ENCODE measurements around the gene GPC6. TPM values are rescaled to one million over a fixed set of nuclear protein-coding genes. Genes with fewer than 3 reads are reported as not detected.

The GPC6 gene
- total RNA-seq, 1 donor from 2014 or later, result not detected

DNA sequence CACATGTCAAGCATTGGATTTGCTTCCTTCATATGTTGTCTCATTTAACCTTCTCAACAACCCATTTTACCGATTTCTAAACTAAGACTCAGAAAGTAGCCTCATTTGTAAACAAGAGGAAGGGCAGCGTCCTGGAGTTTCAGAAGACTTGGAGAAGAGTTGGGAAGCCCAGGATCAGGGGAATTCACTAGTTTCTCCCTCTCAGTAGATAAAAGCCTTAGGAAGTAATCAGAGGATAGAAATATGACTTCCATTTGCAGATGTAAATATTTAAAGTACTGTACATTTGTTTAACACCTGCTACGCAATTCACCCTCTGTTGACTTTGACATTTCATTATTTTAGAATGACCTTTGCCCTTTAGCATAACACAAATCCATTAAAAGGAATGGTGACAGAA is 1036.4 kb downstream of the GPC6 start:
- H3K27me3 Mint-ChIP-seq (ENCODE audit: insufficient read depth), result no peaks in the 10 kb centered on the region
- no peaks in the 10 kb centered on the region for H3K36me3 Mint-ChIP-seq (ENCODE audit: low read depth)
- no peaks in the 10 kb centered on the region for H3K4me1 Mint-ChIP-seq (ENCODE audit: low read depth)
- no peak overlapping the region for H3K4me3 Mint-ChIP-seq
- no peaks in the 10 kb centered on the region for H3K9me3 Mint-ChIP-seq
- DNase-seq (ENCODE audit: low spot score), result no peak
- no peak overlapping the region for H3K27ac Mint-ChIP-seq
- intact Hi-C loops (cut with micrococcal nuclease), result no loop called here

DNA sequence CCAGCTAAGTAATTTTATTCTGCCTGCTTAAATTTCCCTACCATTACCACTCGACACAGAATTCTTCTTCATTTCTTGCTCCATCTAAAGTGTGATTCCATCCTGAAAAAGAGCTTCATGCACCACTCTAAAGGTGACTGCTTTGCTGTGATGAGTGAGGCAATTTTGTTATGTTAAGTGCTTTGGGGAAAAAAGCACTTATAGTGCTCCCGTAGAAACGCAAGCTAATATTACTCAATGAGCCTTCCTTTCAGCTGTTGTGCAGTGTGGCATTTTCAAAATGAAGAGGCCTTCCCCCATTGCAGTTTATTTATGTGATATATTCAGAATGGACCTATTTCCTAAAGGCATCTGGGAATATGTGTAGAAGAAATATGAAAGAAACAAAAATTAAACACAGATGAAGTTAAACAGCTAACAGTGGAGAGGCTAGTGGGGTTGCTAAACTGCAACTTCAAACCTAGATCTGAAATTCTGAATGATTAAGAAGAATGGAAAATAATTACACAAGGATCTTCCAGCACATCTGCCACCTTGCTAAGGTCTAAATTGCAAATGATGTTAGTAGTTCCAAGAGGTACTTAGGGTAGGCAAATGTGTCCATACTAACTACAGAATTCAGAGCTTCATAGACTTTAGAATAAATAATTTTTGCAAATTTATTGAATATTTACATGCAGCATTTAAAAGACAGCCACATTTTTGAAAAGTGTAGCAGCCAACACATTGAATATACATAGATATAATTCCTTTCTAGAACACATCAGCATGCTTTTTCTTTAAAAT is 1041.2 kb downstream of the GPC6 start:
- Mint-ChIP-seq H3K27ac (no peak overlapping the region), H3K4me1 (ENCODE audit: low read depth) (peaks cover 5% of the 10 kb centered on the region), H3K36me3 (ENCODE audit: low read depth) (no peaks in the 10 kb centered on the region), H3K9me3 (no peaks in the 10 kb centered on the region), H3K4me3 (no peak overlapping the region), H3K27me3 (ENCODE audit: insufficient read depth) (no peaks in the 10 kb centered on the region)
- DNase-seq (ENCODE audit: low spot score), result no peak
- intact Hi-C loops (cut with micrococcal nuclease), result no loop called here

DNA sequence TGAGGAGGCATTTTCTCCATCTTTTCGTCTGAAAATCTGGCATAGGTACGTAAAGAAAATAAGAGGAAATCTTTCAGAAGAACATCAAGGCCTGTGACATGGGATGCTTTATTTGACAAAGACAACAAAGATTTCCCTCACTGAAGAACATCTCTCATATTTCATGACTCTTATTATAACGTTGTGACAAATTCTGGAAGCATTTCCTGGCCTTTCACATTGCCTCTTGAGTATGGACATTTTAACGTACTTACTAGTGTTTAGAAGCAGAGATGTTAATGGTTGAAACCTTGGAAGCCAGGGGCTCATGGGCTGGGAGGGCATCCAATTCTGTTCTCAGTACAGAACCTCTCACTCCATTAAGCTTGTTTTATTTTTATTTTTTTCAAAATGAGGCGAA is 1042.1 kb downstream of the GPC6 start:
- Mint-ChIP-seq H3K9me3 (no peaks in the 10 kb centered on the region), H3K4me1 (ENCODE audit: low read depth) (peaks cover 5% of the 10 kb centered on the region), H3K27me3 (ENCODE audit: insufficient read depth) (peaks cover 5% of the 10 kb centered on the region), H3K4me3 (no peak overlapping the region), H3K36me3 (ENCODE audit: low read depth) (no peaks in the 10 kb centered on the region), H3K27ac (no peak overlapping the region)
- intact Hi-C loops (cut with micrococcal nuclease), result no loop called here
- DNase-seq (ENCODE audit: low spot score), result no peak

DNA sequence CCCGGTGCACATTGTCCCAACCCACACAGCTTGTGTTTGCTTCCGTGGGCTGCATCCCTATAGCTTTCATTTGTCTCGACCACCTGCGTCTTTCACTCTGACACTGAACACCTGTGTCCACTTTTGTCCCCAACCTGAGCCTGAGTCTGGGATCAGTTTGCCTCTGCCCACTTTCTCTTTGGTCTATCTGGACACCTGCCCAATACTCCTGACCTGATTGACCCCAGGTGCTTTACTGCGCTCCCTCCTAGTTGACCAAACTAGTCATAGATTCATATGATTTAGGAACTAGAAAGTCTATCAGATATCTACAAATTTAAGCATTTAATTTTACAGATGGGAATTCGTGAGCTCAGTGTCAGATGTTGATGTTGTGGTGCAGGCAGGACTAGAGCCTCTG is 1043.0 kb downstream of the GPC6 start:
- intact Hi-C loops (cut with micrococcal nuclease), result no loop called here
- Mint-ChIP-seq H3K27me3 (ENCODE audit: insufficient read depth) (peaks cover 5% of the 10 kb centered on the region), H3K4me3 (no peak overlapping the region), H3K9me3 (no peaks in the 10 kb centered on the region), H3K36me3 (ENCODE audit: low read depth) (no peaks in the 10 kb centered on the region), H3K27ac (no peak overlapping the region), H3K4me1 (ENCODE audit: low read depth) (peaks cover 5% of the 10 kb centered on the region)
- no peak for DNase-seq (ENCODE audit: low spot score)

DNA sequence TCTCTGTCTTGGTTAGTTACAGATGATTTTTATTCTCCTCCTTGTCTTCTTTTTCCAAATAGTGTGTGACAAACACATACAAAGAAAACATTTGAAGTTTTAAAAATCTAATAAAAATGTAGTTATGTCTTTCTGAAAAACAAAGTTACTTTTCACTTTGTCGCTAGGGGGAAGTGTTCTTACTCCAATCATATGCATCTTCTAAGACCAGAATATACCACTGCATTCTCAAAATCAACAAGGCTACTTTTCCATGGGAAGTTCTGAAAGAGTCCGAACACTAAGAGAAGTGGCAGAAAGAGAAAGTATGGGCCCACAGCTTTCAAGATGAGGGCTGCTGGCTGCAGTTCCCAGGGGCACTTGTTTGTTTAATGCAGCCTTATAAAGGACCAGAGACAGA is 1043.9 kb downstream of the GPC6 start:
- DNase-seq (ENCODE audit: low spot score), result no peak
- no peak overlapping the region for H3K4me3 Mint-ChIP-seq
- H3K9me3 Mint-ChIP-seq, result peaks cover 3% of the 10 kb centered on the region
- no peak overlapping the region for H3K27ac Mint-ChIP-seq
- H3K4me1 Mint-ChIP-seq (ENCODE audit: low read depth), result peaks cover 5% of the 10 kb centered on the region
- H3K27me3 Mint-ChIP-seq (ENCODE audit: insufficient read depth), result peaks cover 7% of the 10 kb centered on the region
- intact Hi-C loops (cut with micrococcal nuclease), result no loop called here
- no peaks in the 10 kb centered on the region for H3K36me3 Mint-ChIP-seq (ENCODE audit: low read depth)

DNA sequence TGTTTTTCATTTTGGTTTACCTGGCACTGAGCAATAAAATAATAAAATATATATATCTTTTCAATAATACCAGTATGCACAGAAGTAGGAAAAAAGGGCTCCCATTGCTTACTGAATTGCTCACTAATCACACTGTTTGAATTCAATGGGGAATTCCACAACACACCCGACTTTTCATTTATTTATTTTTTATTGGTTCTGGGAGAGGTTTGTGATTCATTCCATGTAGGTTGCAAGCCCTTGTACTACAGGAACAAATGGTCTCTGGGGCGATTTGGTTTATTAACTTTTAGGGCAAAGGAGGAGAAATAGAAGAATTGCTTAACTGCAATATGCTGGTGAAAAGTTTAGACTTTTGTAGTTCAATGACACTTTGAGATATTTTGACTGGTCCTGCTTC is 1045.4 kb downstream of the GPC6 start:
- Mint-ChIP-seq H3K4me3 (no peak overlapping the region), H3K36me3 (ENCODE audit: low read depth) (no peaks in the 10 kb centered on the region), H3K27me3 (ENCODE audit: insufficient read depth) (peaks cover 7% of the 10 kb centered on the region), H3K27ac (no peak overlapping the region), H3K9me3 (peaks cover 7% of the 10 kb centered on the region), H3K4me1 (ENCODE audit: low read depth) (peaks cover 5% of the 10 kb centered on the region)
- no peak for DNase-seq (ENCODE audit: low spot score)
- intact Hi-C loops (cut with micrococcal nuclease), result no loop called here

DNA sequence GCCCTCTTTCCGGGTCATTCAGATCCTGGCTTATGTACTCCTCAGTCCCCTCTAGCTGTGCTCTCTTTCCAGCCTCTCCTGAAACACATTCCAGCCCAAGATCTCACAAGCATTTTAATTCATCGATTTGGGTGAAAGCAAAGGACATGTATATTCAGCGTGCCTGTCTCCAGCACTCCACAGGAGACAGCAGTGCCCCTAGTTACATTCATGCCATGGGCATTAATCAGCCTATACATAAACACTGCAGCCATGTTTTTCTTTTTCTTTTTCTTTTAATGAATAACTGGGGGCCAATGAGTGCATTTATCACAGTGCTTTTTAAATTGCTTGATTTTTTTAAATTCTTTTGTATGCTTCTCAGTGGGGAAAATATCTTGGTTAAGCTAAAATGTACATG is 1053.7 kb downstream of the GPC6 start:
- no peak overlapping the region for H3K27ac Mint-ChIP-seq
- peaks cover 9% of the 10 kb centered on the region for H3K27me3 Mint-ChIP-seq (ENCODE audit: insufficient read depth)
- H3K36me3 Mint-ChIP-seq (ENCODE audit: low read depth), result no peaks in the 10 kb centered on the region
- peaks cover 20% of the 10 kb centered on the region for H3K9me3 Mint-ChIP-seq
- intact Hi-C loops (cut with micrococcal nuclease), result no loop called here
- H3K4me3 Mint-ChIP-seq, result no peak overlapping the region
- no peaks in the 10 kb centered on the region for H3K4me1 Mint-ChIP-seq (ENCODE audit: low read depth)
- no peak for DNase-seq (ENCODE audit: low spot score)

DNA sequence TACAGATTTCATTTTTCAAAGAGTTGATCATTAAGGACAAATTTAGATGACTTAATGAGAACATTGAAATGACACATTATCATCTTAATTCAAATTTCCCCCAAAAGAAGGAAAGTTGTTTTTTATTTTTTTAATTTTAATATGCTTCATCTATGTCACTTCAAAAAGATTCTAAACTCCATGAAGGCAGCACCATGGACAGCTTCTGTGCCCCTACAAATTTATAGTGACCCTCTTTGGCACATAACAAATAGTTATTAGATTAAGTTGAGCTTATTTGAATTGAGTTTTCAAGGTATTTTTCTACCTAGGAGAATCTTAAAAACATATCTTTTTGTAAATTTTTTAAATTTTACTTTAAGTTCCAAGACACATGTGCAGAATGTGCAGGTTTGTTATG is 1054.2 kb downstream of the GPC6 start:
- intact Hi-C loops (cut with micrococcal nuclease), result no loop called here
- no peaks in the 10 kb centered on the region for H3K36me3 Mint-ChIP-seq (ENCODE audit: low read depth)
- no peaks in the 10 kb centered on the region for H3K4me1 Mint-ChIP-seq (ENCODE audit: low read depth)
- peaks cover 20% of the 10 kb centered on the region for H3K9me3 Mint-ChIP-seq
- DNase-seq (ENCODE audit: low spot score), result no peak
- no peak overlapping the region for H3K27ac Mint-ChIP-seq
- peaks cover 9% of the 10 kb centered on the region for H3K27me3 Mint-ChIP-seq (ENCODE audit: insufficient read depth)
- H3K4me3 Mint-ChIP-seq, result no peak overlapping the region

DNA sequence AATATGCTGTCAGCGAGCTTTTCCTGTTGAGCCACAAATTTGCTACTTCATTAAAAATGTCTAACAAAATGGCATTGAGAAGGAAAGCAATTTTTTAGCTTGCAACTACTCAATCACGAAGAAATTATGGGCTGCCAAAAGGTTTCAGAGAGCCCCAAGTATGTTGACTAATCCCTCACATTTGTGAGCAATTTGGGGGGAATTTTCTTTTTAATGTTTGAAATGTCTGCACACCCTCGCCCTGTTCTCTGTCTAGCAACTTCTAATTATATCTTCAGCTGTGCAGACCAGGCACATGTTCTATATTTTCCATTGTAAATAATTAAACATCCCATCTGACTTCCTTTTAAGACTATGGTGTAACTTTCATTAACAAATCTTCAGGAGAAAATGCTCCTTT is 1060.0 kb downstream of the GPC6 start:
- Mint-ChIP-seq H3K9me3 (no peaks in the 10 kb centered on the region), H3K27ac (no peak overlapping the region), H3K4me3 (no peak overlapping the region), H3K27me3 (ENCODE audit: insufficient read depth) (peaks cover 2% of the 10 kb centered on the region), H3K4me1 (ENCODE audit: low read depth) (no peaks in the 10 kb centered on the region), H3K36me3 (ENCODE audit: low read depth) (no peaks in the 10 kb centered on the region)
- DNase-seq (ENCODE audit: low spot score), result no peak
- intact Hi-C loops (cut with micrococcal nuclease), result no loop called here

DNA sequence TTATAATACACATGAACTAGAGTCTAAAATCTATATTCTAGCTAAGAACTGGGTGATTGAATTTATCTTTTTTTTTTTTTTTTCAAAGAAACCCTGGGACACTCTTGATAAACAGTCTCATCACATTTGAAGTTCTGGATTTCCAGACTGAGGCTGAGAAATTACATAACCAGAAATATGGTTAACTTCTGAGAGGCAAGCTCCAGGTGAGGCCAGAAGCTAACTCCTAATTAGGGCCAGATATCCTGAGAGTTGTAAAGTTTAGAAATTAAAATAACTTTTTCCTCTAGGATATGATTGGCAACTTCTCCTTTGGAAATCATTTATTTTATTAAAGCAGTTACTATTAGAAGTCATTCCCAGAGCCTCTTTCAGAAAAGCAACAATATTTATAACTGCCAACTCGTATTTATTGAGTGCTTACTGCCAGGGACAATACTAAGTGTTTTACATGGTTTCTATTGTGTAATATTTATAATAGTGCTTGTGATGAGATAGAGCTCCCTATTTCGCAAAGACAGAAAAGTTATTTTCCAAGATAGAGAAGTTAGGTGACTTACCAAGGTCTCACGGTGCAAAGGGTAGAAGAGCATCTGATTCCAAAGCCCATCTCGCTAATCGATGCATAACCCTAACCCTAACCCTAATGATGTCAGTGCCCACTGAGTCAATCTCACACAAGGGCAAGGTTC is 1065.2 kb downstream of the GPC6 start:
- H3K36me3 Mint-ChIP-seq (ENCODE audit: low read depth), result no peaks in the 10 kb centered on the region
- no peak overlapping the region for H3K27ac Mint-ChIP-seq
- H3K9me3 Mint-ChIP-seq, result no peaks in the 10 kb centered on the region
- intact Hi-C loops (cut with micrococcal nuclease), result no loop called here
- H3K27me3 Mint-ChIP-seq (ENCODE audit: insufficient read depth), result peaks cover 6% of the 10 kb centered on the region
- no peak for DNase-seq (ENCODE audit: low spot score)
- H3K4me3 Mint-ChIP-seq, result no peak overlapping the region
- peaks cover 5% of the 10 kb centered on the region for H3K4me1 Mint-ChIP-seq (ENCODE audit: low read depth)

DNA sequence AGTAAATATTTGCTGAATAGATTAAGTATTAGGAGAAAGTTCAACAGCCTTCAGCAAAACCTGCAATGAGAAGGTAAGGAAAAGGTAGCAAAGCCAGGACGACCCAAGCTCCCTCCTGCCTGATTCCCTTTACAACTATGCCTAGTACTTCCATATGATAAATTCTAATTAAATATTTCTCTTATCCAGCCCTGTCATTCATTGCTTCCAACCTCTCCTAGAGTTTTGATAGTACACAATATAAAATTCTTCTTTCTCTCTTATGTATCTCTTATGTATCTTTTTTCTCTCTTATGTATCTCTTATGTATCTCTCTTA is 1065.7 kb downstream of the GPC6 start:
- H3K4me1 Mint-ChIP-seq (ENCODE audit: low read depth), result peaks cover 5% of the 10 kb centered on the region
- no peaks in the 10 kb centered on the region for H3K9me3 Mint-ChIP-seq
- peaks cover 5% of the 10 kb centered on the region for H3K27me3 Mint-ChIP-seq (ENCODE audit: insufficient read depth)
- intact Hi-C loops (cut with micrococcal nuclease), result no loop called here
- H3K36me3 Mint-ChIP-seq (ENCODE audit: low read depth), result no peaks in the 10 kb centered on the region
- DNase-seq (ENCODE audit: low spot score), result no peak
- no peak overlapping the region for H3K4me3 Mint-ChIP-seq
- H3K27ac Mint-ChIP-seq, result no peak overlapping the region

DNA sequence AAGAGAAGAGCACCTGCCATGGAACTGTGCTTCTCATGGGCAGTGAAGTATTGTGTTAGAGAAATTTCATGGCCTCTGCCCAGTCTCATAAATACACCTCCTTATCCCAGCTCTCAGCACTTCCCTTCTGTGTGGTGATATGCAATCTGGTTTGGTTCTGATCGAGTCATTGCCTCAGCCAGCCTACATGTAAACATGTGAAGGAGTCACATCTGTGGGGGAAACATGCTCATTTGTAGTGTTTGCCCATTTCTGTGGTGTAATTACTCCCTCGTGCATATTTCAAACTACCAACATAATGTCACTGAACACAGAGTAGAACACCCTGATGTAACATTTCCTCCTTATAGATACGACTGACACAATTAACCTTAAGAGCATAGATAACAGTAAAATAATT is 1069.9 kb downstream of the GPC6 start:
- H3K4me1 Mint-ChIP-seq (ENCODE audit: low read depth), result peaks cover 5% of the 10 kb centered on the region
- H3K36me3 Mint-ChIP-seq (ENCODE audit: low read depth), result no peaks in the 10 kb centered on the region
- peaks cover 5% of the 10 kb centered on the region for H3K27me3 Mint-ChIP-seq (ENCODE audit: insufficient read depth)
- H3K9me3 Mint-ChIP-seq, result no peaks in the 10 kb centered on the region
- intact Hi-C loops (cut with micrococcal nuclease), result no loop called here
- no peak overlapping the region for H3K27ac Mint-ChIP-seq
- H3K4me3 Mint-ChIP-seq, result no peak overlapping the region
- DNase-seq (ENCODE audit: low spot score), result no peak

DNA sequence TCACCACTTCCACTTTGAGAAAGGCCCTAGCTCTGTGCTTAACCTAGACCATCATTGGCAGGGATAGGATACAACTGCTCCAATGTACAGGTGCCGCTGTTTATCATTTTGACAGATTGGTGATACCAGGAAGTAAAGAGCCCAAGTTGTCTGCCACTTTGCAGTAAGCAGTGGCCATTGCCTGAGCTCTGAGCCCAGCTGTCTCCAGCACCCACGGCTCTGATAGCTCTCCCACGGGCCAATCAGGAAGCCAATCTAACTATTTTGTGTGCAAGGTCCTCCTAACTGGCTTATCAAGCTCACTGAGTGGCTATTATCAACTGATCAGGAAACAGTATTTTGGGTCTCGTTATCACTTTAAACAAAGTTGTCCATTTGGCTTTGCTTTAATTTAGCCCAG is 1071.7 kb downstream of the GPC6 start:
- H3K27ac Mint-ChIP-seq, result no peak overlapping the region

More for the DNA sequence above, 1071.7 kb downstream of the GPC6 start:
- H3K4me3 Mint-ChIP-seq, result no peak overlapping the region
- H3K27me3 Mint-ChIP-seq (ENCODE audit: insufficient read depth), result peaks cover 2% of the 10 kb centered on the region
- intact Hi-C loops (cut with micrococcal nuclease), result no loop called here
- no peaks in the 10 kb centered on the region for H3K36me3 Mint-ChIP-seq (ENCODE audit: low read depth)
- no peaks in the 10 kb centered on the region for H3K9me3 Mint-ChIP-seq
- peaks cover 5% of the 10 kb centered on the region for H3K4me1 Mint-ChIP-seq (ENCODE audit: low read depth)
- DNase-seq (ENCODE audit: low spot score), result no peak
